PC-9 (cell line): ENCODE data around the gene CA5A.
"Not testable (repeated sequence)": the region's sequence is repeated elsewhere in the genome, so short reads cannot be mapped to it uniquely, and the experiment has no call there.

Experiments used
- EZH2 ChIP-seq: fragments of 200-600 bp; sonication (generic); IDR thresholded peaks from 2 replicates; pipeline ENCODE4 v1.8.0; 2017; ENCODE audit warnings: antibody characterized with exemption, low read depth
- TF ChIP-seq, protein P1 (sequence below): fragments of 200-600 bp; sonication (generic); conservative IDR thresholded peaks from 2 replicates; pipeline ENCODE4 v1.6.1; 2017; ENCODE audit warnings: mixed run types, antibody characterized with exemption, mild to moderate bottlenecking, moderate library complexity

- TF ChIP-seq, protein P1, sequence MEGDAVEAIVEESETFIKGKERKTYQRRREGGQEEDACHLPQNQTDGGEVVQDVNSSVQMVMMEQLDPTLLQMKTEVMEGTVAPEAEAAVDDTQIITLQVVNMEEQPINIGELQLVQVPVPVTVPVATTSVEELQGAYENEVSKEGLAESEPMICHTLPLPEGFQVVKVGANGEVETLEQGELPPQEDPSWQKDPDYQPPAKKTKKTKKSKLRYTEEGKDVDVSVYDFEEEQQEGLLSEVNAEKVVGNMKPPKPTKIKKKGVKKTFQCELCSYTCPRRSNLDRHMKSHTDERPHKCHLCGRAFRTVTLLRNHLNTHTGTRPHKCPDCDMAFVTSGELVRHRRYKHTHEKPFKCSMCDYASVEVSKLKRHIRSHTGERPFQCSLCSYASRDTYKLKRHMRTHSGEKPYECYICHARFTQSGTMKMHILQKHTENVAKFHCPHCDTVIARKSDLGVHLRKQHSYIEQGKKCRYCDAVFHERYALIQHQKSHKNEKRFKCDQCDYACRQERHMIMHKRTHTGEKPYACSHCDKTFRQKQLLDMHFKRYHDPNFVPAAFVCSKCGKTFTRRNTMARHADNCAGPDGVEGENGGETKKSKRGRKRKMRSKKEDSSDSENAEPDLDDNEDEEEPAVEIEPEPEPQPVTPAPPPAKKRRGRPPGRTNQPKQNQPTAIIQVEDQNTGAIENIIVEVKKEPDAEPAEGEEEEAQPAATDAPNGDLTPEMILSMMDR, result not testable (repeated sequence)
- TF ChIP-seq EZH2, result not testable (repeated sequence)
Measured at GRCh38 chr16:87879411-87880013, 56.8 kb downstream of the CA5A start.
